Astrocyte (in vitro differentiated cells and primary cell): ENCODE data around the gene FAM24A.

Source experiments
- EZH2 ChIP-seq: IDR thresholded peaks from 2 replicates; pipeline ENCODE4 v1.6.1; 2012; ENCODE audit warnings: mild to moderate bottlenecking, low read length, inconsistent platforms; ENCODE audit not compliant: insufficient read depth
- TF ChIP-seq, protein P1 (sequence below): IDR thresholded peaks from 2 replicates; pipeline ENCODE4 v1.5.1; 2011; ENCODE audit warnings: low read depth, mild to moderate bottlenecking, inconsistent platforms, low read length, moderate library complexity; ENCODE audit not compliant: insufficient read depth

DNA sequence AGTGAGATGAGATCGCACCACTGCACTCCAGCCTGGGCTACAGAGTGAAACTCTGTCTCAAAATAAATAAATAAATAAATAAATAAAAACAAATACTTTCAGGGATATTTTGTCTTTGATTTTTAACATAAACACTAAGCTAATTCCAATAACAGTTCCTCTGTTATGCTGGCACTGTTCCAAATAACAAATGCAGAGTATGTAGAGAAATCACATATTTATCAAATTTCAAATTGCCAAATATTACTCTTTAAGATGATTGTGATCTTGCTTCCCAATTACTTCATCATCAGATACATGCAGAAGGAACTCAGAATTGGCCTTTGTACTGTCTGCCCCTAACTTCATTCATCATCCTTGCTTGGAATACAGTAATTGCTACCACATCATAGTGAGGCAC is 19.7 kb downstream of the FAM24A start:
- no peak for TF ChIP-seq EZH2
- TF ChIP-seq, protein P1, sequence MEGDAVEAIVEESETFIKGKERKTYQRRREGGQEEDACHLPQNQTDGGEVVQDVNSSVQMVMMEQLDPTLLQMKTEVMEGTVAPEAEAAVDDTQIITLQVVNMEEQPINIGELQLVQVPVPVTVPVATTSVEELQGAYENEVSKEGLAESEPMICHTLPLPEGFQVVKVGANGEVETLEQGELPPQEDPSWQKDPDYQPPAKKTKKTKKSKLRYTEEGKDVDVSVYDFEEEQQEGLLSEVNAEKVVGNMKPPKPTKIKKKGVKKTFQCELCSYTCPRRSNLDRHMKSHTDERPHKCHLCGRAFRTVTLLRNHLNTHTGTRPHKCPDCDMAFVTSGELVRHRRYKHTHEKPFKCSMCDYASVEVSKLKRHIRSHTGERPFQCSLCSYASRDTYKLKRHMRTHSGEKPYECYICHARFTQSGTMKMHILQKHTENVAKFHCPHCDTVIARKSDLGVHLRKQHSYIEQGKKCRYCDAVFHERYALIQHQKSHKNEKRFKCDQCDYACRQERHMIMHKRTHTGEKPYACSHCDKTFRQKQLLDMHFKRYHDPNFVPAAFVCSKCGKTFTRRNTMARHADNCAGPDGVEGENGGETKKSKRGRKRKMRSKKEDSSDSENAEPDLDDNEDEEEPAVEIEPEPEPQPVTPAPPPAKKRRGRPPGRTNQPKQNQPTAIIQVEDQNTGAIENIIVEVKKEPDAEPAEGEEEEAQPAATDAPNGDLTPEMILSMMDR: no peak
